ENCODE results near the gene C1orf159.
A peak's percentile ranks its signal among the peaks of the same experiment; 100 is the strongest.

C1orf159 gene

DNA sequence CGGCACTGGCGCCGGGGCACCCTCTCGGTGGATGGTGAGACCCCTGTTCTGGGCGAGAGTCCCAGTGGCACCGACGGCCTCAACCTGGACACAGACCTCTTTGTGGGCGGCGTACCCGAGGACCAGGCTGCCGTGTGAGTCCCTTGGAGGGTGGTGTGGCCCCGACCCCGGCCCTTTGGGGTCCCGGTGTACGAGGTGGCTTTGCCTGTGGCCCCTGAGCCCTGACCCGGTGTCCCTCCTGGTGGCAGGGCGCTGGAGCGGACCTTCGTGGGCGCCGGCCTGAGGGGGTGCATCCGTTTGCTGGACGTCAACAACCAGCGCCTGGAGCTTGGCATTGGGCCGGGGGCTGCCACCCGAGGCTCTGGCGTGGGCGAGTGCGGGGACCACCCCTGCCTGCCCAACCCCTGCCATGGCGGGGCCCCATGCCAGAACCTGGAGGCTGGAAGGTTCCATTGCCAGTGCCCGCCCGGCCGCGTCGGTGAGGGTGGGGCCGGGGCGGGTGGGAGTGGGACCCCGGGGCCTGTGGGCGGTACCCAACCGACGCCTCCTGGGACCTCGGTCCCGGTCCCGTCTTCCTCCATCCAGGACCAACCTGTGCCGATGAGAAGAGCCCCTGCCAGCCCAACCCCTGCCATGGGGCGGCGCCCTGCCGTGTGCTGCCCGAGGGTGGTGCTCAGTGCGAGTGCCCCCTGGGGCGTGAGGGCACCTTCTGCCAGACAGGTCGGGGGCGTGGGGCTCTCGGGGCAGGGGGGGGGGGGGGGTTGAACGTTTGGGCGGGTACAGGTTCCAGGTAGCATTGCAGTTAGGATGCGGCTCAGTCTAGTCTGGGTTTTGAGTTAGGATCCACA is 66.3 kb downstream of the C1orf159 start:
- DNase-seq: no peak

- DNase-seq: no peak
Measured at GRCh38 chr1:1048765-1049164, 67.1 kb downstream of the C1orf159 start.

GRCh38 chr1:1047963-1048362 is 67.9 kb downstream of the C1orf159 start:
- DNase-seq: no peak

DNA sequence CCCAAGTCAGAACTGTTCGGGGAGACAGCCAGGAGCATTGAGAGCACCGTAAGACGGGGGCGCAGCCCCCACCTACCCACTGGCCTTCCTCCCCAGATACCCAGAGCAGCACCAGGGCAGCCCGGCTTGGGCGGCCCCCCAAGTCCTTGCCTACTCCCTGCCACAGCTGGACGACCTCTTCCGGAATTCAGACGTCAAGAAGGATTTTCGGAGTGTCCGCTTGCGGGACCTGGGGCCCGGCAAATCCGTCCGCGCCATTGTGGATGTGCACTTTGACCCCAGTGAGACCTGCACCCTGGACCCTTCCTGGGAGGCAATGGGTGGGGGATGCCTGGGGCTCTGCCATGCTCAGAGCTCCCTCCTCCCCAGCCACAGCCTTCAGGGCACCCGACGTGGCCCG is 68.5 kb downstream of the C1orf159 start:
- DNase-seq: no peak

DNA sequence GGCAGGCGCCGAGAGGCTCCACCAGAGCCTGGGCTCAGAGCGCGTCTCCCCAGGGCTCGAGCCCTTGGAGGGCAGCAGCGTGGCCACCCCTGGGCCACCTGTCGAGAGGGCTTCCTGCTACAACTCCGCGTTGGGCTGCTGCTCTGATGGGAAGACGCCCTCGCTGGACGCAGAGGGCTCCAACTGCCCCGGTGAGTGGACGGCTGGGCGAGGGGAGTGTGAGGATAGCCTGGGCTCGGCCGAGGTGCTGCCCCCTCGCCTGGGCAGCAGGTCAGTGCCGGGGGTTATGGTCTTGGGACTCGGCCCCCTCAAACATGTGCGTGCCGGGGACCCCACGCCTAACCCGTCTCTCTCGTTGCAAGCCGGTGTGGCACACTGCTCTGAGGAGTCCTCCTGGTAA is 69.1 kb downstream of the C1orf159 start:
- DNase-seq: no peak

GRCh38 chr1:1046243-1046642 is 69.6 kb downstream of the C1orf159 start:
- no peak for DNase-seq

GRCh38 chr1:1045129-1045528 is 70.8 kb downstream of the C1orf159 start:
- DNase-seq: no peak

DNA sequence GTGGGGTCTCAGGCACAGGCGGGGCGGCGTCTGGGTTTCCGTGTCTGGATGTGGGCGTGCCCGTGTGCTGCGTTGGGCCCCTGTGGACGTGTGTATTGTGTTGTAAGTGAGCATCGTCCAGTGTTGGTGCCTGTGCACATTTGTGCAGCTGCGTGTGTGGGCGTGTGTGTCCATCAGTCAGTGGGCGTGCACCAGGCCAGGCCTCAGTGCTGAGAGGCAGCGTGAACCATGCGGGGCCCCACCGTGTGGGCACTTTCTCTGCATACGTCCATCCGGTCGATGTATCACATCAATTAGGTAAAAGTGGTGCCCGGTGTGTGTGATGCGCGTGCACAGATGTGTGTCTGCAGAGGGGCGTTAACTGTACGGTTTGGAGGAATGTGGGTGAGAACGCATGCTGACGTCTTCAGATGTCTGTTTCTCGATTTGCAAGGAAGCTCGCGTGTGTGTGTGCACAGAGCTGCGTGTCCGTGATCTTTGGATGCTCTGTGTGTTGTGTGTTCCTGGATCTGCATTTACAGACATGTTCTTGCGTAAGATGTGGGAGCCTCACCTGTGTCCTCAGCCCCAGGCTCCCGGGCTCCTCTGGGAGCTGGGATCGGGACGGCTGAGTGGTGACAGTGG is 71.3 kb downstream of the C1orf159 start:
- no peak for DNase-seq

DNA sequence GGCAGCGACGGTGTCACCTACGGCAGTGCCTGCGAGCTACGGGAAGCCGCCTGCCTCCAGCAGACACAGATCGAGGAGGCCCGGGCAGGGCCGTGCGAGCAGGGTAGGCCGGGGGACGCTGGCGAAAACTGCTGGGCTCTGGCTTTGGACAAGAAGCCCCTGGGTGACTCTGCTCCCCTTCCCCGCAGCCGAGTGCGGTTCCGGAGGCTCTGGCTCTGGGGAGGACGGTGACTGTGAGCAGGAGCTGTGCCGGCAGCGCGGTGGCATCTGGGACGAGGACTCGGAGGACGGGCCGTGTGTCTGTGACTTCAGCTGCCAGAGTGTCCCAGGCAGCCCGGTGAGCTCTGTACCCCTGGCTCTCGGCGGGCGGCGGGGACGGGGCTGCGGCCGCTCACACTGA is 72.0 kb downstream of the C1orf159 start:
- no peak for DNase-seq

DNA sequence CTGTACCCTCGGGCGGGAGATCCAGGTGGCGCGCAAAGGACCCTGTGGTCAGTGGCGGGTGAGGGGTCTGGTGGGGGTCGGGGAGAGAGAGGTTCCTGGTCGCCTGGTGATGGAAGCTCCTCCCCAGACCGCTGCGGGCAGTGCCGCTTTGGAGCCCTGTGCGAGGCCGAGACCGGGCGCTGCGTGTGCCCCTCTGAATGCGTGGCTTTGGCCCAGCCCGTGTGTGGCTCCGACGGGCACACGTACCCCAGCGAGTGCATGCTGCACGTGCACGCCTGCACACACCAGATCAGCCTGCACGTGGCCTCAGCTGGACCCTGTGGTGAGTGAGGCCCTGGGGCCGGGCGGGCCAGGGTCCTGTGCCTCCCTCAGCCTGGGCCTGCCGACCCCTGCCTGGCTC is 72.5 kb downstream of the C1orf159 start:
- no peak for DNase-seq

DNA sequence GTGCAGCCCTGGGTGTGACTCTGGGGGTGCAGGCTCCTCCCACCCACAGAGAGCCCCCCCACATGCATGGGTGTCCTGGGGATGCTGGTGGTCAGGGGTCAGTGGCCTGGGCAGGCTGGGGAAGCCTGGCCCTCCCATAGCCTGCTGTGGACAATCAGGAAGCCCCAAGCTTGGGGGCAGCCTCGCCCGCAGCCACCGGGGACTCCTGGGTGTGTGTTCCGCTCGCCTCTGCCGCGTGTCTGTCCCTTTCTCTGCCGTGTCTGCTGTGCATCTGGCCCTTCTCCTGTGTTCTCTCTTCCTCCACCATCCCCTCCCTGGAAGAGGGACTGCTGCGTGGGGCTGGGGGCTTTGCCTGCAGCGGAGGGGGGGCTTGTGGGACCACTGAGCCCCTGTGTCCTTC is 73.1 kb downstream of the C1orf159 start:
- DNase-seq: no peak

GRCh38 chr1:1041873-1042272 is 74.0 kb downstream of the C1orf159 start:
- DNase-seq: no peak

DNA sequence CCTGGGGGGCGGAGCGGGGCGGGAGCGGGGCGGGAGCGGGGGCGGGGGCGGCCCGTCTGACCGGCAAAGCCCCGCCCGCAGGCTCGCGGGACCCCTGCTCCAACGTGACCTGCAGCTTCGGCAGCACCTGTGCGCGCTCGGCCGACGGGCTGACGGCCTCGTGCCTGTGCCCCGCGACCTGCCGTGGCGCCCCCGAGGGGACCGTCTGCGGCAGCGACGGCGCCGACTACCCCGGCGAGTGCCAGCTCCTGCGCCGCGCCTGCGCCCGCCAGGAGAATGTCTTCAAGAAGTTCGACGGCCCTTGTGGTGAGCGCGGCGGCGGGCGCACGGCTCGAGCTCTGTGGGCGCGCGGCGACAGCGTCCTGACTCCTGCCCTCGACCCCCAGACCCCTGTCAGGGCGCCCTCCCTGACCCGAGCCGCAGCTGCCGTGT is 74.8 kb downstream of the C1orf159 start:
- no peak for DNase-seq

- peak; percentile 76 for DNase-seq
Measured at GRCh38 chr1:1040004-1040991, 75.6 kb downstream of the C1orf159 start.

- no peak for DNase-seq
Measured at GRCh38 chr1:1039145-1039910, 76.6 kb downstream of the C1orf159 start.

DNA sequence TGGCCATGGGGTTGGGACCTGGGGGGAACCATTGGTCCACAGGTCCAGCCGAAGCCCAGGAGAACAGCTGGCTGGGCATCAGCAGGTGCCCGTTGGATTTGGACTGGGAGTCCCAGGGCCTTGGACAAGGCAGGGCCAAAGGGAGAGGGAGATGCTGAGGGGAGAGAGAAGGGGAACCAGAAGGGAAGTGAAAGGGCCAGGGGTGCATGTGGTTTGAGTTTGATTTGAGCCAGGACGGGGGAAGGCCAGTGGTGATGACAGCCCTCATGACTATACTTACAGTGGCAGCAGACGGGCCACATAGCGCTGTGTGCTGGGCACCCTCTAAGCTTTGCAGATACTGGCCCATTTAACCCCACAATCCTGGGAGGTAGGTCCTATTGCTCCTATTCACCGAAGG is 77.2 kb downstream of the C1orf159 start:
- no peak for DNase-seq

DNA sequence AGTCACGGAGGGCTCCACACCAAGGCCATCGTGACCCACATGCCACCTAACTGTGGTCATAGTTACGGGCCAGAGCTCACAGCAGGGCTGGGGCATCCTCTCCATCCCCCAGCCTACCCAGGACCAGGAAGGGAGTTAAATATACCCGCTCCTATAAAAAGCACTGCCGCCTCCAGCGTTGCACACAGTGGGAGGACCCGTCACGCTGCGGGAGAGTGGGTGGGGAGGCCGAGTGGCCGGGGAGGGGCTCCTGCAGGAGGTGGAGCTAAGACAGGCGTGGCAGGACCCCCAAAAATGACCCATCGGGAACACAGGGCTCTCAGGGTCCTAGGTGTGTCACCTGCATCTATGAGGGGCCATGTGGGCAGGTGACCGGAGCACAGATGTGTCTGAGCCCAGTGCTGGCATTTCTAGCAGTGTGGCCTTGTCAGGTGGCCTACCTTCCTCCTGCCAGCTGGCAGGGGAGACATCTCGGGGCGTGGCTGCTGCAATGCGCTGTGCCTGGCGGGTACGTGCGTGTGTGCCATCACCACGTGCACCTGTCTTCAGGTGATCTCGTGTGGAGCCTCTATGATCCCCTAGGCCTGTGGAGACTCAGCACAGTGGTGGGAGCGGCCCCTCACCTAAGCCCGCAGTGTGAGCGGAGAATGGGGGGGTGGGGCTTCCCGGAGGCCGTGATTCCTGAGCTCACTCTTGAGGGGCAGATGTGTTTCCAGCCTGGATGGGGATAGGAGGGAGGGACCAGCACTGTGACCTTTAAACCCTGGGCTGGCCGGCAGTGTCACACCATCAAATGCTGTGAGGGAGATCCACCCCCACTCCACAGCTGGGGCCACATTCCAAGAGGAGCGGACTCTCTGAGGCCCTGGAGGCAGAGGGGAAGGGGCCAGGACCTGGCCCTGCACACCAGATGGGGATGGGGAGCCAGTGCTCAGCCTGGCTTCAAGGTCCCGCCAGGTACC is 78.2 kb downstream of the C1orf159 start:
- DNase-seq: no peak

- DNase-seq: no peak
Measured at GRCh38 chr1:1035291-1035943, 80.5 kb downstream of the C1orf159 start.

GRCh38 chr1:1034439-1034781 is 81.5 kb downstream of the C1orf159 start:
- DNase-seq: no peak

DNA sequence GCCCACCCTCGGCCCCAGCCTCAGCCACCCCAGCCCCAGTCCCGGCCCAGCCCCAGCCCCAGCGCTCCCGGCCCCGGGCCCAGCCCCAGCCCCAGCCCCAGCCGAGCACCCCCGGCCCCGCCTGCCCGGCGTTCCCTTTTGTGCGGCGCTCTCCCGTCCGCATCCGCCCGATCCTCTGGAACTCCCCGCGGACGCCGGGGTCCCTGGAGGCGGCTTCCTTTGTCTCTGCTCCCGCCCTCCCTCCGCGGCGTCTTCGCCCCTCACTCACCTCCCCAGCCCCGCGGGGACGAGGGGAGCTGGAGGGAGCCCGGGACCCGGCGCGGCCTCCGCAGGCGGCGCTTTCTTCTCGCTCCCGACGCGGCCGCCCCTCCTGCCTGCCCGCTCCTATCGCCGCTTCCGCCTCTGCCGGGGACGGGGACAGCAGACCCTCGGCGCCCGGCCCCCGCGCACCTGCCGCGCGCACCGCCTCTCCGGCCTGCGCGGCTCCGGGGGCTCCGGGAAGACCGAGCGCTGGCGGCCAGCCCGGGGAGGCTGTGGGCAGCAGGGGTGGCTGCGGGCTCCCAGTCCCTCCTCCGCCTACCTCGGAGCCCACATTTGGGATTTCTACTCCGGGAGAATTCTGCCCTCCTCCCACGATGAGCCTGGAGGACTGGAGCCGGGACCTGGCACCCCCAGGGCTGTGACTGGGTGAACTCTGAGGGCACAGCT is 82.0 kb downstream of the C1orf159 start:
- DNase-seq: no peak
